Lung (tissue), 12 donors: ENCODE measurements around the gene NUB1. TPM values are rescaled to one million over a fixed set of nuclear protein-coding genes. Genes with fewer than 3 reads are reported as not detected.

Source experiments
- ATAC-seq: fragments of 200-7000 bp; cut with Tn5 transposase; one replicate; pipeline ENCODE4 v1.9.1; 2020; ENCODE audit warnings: moderate number of reproducible peaks; ENCODE audit not compliant: insufficient read depth, low FRiP score
- DNase-seq, 3 donors: peaks; one replicate each; pipeline ENCODE4 v3.0.0-alpha.2; 2013 to 2017
- H3K27ac ChIP-seq, 2 donors: one replicate each; pipeline ENCODE4 v1.5.1; 2013; ENCODE audit warnings: mild to moderate bottlenecking in 2 of 2, moderate library complexity in 2 of 2, control low read depth in 1 of 2, inconsistent platforms in 1 of 2, low read depth in 1 of 2, low read length in 1 of 2
- H3K27me3 ChIP-seq, 3 donors: one replicate each; pipeline ENCODE4 v1.5.1; 2013; ENCODE audit warnings: low read length in 2 of 3; ENCODE audit not compliant: control insufficient read depth in 3 of 3, insufficient read depth in 3 of 3
- H3K36me3 ChIP-seq, 4 donors: one replicate each; pipeline ENCODE4 v1.5.1; 2013; ENCODE audit warnings: low read length in 4 of 4, mild to moderate bottlenecking in 1 of 4, moderate library complexity in 1 of 4; ENCODE audit not compliant: control insufficient read depth in 4 of 4, insufficient read depth in 4 of 4
- H3K4me1 ChIP-seq, 5 donors: one replicate each; pipeline ENCODE4 v1.5.1; 2013; ENCODE audit warnings: low read length in 5 of 5, mild to moderate bottlenecking in 2 of 5, moderate library complexity in 1 of 5; ENCODE audit not compliant: control insufficient read depth in 5 of 5, insufficient read depth in 5 of 5
- H3K4me3 ChIP-seq: one replicate; pipeline ENCODE4 v1.5.1; 2013; ENCODE audit warnings: mild to moderate bottlenecking, control low read depth, moderate library complexity
- H3K9ac ChIP-seq, 2 donors: one replicate each; pipeline ENCODE4 v1.5.1; 2013; ENCODE audit warnings: low read length in 2 of 2, control low read depth in 1 of 2; ENCODE audit not compliant: insufficient read depth in 1 of 2
- H3K9me3 ChIP-seq, 4 donors: one replicate each; pipeline ENCODE4 v1.5.1; 2013; ENCODE audit warnings: low read length in 3 of 4, mild to moderate bottlenecking in 1 of 4, moderate library complexity in 1 of 4; ENCODE audit not compliant: control insufficient read depth in 4 of 4, insufficient read depth in 3 of 4
- CTCF ChIP-seq: IDR thresholded peaks from 2 replicates; pipeline ENCODE4 v1.5.1; 2012; ENCODE audit warnings: mild to moderate bottlenecking; ENCODE audit errors: control extremely low read depth, extremely low read depth
- WGBS, 2 donors: extraction: QIAGEN DNeasy Blood & Tissue Kit; methylation state at CpG; one replicate each; pipeline ENCODE4 v1.1.7; 2013; 5-methylcytosine and 5-hydroxymethylcytosine counted together
- polyA plus RNA-seq, 2 donors: library from polyadenylated mRNA; stranded (reverse); fragments of 200-250 nt; gene quantifications; one replicate each; pipeline ENCODE4 v1.2.1, GENCODE V29; 2013
- total RNA-seq, 2 donors: library from RNA; depleted of rRNA in 1 of 2; stranded (reverse); fragments of >200 nt in 1 of 2; gene quantifications; one replicate each; pipeline ENCODE4 v1.2.1, GENCODE V29; 2014 to 2021
- donor health status: control.
- donor health status: control.
- donor health status: Bipolar disorder and iron deficiency.
- donor health status: healthy.
- donor health status: DM: yes; HTN: yes; CAD: no.

Gene NUB1
- total and polyA plus RNA-seq, 4 donors: 22.6 to 47.4 (median 34.6) TPM

- Histone ChIP-seq H3K36me3 (peaks cover 0 to 6% (median 1%) of the 10 kb centered on the region in 4 donors), H3K27me3 (peaks cover 0 to 2% (median 0%) of the 10 kb centered on the region in 3 donors), H3K27ac (no peak overlapping the region), H3K9me3 (no peaks in the 10 kb centered on the region), H3K4me1 (peaks cover 0 to 6% (median 0%) of the 10 kb centered on the region in 5 donors), H3K4me3 (no peak overlapping the region), H3K9ac (no peak overlapping the region)
- TF ChIP-seq CTCF: no peak
- WGBS, 2 donors: 63 to 76% methylated on average over 25 of the region's 25 CpGs
- no peak for DNase-seq
- ATAC-seq: no peak
Observed at GRCh38 chr7:151390598-151391357, 49.2 kb downstream of the NUB1 start.

DNA sequence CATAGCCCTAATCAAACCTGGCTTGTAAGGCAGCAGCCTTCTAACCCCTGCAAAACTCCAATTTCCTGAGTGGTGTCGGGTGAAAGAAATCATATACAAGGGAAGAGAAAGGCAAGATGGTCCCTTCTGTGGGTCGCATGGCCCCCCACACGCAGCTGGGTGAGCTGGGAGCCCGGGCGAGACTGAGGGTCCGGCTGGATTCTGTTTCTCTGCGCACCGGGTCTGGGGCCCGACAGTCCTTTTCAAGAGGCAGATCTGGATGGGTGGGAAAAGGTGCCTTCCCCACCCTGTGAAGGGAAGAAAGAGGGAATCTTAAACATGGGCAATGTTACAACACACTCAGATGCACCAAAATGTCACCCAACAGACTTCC lies 49.7 kb downstream of the NUB1 start:
- Histone ChIP-seq H3K9ac (no peak overlapping the region), H3K27me3 (peaks cover 0 to 2% (median 0%) of the 10 kb centered on the region in 3 donors), H3K9me3 (no peaks in the 10 kb centered on the region), H3K36me3 (peaks cover 0 to 6% (median 1%) of the 10 kb centered on the region in 4 donors), H3K4me3 (no peak overlapping the region), H3K4me1 (peaks cover 0 to 3% (median 0%) of the 10 kb centered on the region in 5 donors), H3K27ac (no peak overlapping the region)
- WGBS, 2 donors: 85 to 92% methylated on average over 9 of the region's 9 CpGs
- DNase-seq (no peak), ATAC-seq (no peak)
- TF ChIP-seq CTCF: no peak

- ATAC-seq (no peak), DNase-seq (no peak)
- Histone ChIP-seq H3K27ac (no peak overlapping the region), H3K27me3 (peaks cover 0 to 2% (median 0%) of the 10 kb centered on the region in 3 donors), H3K9me3 (no peaks in the 10 kb centered on the region), H3K4me3 (no peak overlapping the region), H3K9ac (no peak overlapping the region), H3K4me1 (no peaks in the 10 kb centered on the region), H3K36me3 (peaks cover 0 to 6% (median 1%) of the 10 kb centered on the region in 4 donors)
- TF ChIP-seq CTCF: no peak
- 85 to 94% methylated on average over 6 to 8 of the region's 8 CpGs for WGBS, 2 donors
Observed at GRCh38 chr7:151392002-151392401, 50.4 kb downstream of the NUB1 start.
